ENCODE results near the gene SEC61A1.

The SEC61A1 gene

DNA sequence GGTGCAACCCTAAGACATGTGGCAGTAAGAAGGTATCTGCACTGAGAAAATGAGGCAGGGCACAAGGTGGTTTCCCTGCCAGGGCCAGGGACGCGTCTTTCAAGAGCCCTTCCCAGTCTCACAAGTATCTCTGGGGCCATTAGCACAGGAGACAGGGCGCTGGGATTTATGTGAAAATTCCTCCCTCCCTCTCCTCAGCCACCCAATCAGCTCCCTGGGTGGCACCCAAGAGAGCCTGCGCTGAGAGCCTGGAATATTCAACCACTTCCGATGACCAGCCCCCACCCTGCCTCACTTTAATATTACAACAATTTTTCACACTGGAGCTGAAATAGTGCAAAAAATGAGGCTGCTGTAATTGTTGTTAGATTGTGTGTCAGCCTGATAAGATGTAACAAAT, 26.1 kb downstream of the SEC61A1 start:
- no peak for DNase-seq

DNA sequence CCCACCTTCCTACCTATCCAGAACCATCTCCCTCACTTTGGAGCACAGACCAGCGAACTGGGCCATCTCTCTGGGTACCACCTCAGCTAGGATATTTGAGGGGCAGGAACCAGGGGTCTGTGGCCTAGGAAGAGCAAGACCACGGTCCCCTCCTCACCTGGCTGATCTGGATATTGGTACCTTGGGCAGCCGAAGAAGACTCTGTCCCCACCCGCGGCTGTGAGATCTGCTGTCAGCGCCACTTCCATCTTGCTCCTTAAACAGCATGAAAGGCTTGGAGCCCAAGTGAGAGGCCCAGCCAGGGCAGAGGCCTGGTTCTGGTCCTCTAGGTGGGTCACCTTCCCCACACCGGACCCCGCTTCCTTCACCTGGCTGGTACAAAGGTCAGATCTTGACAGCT, 26.6 kb downstream of the SEC61A1 start:
- no peak for DNase-seq

DNA sequence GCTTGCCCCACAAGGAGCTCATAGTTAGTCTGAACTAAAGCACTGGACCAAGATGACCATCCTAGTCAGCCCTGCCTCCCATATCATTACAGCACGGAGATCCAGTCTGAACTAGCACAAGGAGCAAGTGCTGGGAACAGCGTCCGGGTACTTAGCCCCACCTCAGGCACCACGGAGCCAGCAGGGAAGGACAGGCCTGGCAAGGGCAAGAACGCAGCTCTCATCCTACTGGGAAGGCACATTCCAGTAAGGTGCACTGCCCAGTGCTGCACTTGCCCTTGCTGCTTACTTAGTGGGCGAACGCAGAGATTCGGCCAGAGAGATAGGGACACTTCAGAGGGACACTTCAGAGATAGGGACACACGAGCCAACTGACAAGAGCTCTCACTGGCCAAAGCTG, 27.6 kb downstream of the SEC61A1 start:
- DNase-seq: no peak

DNA sequence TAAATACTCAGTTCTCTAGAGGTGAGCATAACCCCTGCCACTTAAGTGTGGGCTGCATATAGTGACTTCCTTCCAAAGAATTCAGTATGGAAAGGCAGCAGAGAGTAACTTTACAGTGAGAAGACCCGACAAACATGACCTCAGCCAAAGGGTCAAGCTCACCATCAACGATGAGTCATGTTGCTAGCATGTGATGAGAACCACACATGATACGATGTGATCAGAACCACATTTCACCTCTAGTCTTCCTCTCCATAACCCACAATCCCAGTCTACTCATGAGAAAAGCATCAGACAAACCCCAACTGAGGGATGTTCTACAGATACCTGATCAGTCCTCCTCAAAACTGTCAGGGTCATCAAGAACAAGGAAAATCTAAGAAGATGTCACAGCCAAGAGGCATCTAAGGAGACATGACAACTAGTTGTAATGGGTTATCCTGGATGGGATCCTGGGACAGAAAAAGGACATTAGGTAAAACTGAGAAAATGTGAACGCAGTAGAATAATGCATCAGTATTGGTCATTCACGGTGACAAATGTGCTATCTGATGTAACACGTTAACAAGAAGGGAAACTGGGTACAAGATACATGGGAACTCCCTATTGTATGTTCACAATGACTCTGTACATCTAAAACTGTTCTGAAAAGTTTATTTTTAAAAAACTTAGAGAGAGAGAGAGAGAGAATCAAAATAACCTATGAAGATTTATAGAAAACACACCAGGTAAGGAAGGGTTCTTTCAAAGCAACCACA, 28.3 kb downstream of the SEC61A1 start:
- no peak for DNase-seq

DNA sequence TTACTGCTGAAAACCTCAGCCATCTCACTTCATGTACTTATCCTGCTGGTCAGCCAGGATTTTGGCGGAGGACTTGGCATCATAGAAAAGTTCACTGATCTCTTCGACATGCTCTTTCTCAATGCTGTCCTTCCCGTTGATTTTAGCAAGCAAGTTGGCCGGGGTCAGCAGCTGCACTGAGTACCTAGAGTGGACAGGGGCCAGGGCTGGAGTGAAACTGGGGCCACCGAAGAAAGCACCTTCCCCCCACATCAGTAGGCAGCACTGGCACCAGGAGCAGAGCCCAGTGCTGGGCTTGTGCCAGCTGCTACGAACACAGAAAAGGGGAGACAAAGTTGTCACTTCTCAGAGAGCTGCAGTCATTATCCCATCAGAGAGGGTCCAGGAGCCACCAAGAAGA, 29.0 kb downstream of the SEC61A1 start:
- DNase-seq: no peak

DNA sequence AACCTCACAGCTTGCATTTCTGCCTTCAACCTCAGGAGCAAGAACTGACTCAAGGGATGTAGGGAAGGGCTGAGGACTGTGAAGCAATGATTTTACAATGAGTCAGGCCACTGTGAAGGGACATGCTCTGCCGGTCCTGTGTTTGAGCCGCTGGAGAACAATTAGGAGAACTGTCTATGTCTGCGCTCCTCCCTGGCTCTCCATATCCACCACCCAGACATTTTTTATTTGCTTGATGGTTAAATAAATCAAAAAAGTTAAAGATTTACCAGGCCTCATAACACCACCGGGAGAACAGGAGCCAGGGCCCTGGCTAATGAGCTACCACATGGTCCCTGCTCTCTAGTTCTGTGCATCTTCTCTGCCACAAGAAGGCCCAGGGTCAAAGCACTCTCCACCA, 29.6 kb downstream of the SEC61A1 start:
- DNase-seq: no peak

DNA sequence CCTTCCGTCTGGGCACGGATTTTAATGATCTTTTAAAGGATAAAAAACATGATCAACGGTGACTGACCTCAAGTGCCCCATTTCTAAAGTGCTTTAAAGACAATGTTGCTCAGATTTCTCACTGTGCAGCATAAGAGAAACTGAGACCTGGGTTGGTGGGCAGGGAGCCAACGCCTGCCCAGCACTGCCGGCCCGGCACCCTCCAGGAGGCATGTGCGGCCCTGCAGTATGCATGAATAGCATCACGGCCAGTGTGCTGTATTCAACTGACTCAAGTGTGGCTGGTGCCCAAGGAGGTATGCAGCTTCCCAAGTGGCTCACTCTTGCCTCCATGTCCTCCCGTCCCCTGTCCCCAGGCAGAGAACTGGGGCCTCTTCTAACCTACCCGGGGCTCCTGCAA, 30.3 kb downstream of the SEC61A1 start:
- no peak for DNase-seq

DNA sequence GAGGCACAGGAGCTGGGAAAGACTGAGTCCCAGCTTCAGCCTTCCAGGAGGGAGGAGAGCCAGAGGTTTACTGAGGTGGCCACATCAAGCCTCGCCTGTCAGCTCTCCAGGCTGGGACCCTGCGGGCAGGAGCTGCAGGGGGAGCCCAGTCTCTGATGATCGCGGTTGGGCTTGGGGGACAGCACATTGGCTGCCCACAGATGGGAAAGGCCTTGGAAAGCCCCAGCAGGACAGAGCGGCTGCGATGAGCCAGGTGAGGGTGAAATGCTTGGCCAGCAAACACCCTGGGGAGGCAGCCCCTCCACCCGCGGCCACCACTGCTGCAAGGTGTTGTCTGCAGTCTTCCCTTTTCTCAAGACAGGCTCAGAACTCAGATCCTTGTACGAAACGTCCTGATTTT, 31.2 kb downstream of the SEC61A1 start:
- DNase-seq: no peak

DNA sequence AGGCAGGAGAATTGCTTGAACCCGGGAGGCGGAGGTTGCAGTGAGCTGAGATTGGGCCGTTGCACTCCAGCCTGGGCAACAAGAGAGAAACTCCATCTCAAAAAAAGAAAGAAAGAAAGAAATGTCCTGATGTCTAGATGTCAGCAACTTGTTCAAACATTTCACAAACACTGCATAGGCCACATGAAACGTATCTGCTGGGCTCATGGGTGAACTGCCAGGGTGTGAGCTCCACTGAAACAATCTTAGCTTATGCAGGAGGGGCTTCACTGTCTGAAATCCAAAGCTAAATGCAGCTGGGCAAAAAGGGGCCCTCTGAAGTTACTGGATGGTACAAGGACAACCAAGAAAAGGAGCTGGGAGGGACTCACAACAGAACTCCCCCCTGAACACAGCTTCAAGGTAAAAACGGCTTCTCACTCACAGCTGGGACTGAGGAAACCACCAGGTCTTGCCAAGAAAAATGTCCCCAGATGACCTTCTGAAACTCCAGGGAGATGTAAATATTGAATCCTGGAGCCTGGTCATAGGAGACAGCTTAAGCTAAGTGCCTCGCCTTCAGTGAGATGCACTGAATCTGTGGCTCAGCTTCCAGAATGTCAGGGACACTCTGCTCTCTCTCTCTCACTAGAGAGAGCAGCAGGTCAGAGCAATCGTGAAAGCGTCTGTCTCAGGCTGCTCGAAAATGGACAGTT, 31.9 kb downstream of the SEC61A1 start:
- DNase-seq: no peak

DNA sequence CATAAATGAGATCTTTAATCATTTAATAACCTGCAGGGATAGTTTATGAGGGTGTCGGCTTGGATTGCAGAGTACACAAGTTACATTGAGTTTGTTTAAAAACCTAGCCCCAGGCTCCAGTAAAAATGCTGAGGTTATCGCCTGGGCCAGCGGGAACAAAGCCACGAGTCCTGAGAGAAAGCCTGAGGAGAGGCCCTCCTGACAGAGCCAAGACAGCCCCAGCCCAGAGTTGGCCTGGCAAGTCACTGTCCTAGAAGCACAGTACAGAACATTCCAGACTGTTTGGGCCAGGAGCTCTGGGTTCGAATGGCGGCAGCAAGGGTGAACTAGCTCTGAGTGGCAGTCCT, 32.4 kb downstream of the SEC61A1 start:
- DNase-seq: no peak

DNA sequence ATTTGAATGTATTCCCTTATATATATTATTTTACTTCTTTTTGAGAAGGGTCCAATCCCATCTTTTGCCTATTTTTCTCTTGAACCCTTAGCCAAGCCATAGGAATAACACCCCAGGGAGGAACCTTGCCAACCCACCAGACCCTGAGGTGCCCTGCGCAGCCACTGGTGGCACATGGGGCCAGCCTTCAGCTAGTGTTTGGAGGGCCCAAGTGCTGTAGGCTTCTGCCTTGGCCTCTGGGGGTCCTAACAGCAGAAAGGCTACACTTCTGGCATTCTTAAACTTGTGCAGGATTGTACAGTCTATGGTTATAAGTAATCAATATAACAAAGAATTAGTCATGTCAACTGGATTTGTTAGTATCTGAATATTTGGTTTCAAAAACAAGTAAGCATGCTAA, 36.9 kb downstream of the SEC61A1 start:
- DNase-seq: no peak

DNA sequence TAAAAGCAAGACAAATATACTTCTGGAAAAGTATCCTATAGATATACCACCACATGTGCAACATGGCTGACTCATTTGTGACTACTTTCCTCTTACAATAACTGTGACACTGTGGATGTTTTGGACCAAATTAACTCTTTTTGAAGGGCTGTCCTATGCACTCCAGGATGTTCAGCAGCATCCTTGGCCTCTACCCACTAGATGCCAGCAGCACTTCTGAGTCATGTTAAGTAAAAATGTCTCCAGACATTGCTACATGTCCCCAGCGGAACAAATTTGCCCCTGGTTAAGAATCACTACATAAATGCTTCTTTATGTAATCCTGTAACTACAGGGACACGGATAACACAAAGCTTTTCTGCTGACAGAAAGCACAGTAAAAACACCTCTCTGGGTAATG, 39.3 kb downstream of the SEC61A1 start:
- DNase-seq: no peak

DNA sequence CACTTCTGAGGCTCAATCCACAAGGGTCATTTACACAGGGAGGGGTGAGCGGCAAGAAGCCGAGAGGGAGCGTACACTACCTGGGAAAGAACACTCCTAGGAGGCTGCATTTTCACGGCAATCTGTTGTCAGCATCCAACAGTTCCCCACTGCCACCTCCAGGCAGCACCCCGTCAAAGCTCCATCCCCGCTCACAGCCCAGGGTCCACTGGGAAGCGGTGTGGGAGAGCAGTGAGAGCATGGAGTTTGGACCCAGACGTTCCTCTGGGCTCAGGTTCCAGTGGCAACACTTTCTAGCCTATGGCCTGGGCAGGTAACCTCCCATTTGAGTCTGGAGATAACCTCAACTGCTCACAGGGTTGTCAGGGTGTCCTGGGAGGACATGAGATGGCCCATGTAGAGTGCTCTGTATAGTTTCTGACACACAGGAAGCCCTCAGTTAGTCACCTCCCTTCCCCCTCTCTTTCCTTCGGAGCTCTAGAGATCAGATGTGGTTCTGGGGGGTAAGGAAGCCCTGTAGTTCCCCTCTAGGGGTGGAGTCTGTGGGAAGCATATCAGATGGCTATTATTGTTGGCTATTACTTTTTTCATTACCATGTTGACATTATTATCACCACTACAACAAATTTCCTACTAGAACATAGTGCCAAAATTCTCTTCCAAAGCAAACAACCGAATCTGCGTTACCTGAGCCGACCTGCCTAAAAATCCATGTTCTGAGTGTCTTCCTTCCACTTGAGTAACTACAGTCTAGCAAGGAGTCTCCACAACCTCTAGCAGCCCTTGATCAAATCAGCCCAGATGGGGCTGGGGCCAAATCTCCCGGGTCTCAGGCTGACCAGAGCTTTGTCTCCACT, 42.3 kb downstream of the SEC61A1 start:
- no peak for DNase-seq

DNA sequence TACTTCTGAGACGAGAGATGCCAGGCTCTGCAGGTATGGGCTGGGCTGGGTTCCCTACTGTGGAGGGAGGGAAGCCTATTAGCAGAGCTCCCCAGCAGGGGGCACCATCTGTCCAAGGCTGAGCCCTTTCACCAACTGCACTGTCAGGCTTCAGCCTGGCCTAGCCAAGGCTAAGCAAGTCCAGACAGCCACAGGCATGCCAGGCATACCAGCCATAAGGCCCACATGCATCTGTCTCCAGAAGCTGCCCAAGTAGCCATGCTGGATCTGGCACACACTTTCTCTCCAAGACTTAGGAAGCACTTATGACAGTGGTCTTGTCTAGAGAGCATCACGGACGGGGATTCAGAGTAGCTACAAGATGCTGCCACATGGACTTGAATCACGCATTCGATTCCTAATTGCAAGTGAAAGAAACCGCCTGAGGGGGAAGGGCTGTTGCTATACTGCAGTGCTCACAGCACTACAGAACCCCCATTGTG, 43.0 kb downstream of the SEC61A1 start:
- peak; percentile 74 for DNase-seq

DNA sequence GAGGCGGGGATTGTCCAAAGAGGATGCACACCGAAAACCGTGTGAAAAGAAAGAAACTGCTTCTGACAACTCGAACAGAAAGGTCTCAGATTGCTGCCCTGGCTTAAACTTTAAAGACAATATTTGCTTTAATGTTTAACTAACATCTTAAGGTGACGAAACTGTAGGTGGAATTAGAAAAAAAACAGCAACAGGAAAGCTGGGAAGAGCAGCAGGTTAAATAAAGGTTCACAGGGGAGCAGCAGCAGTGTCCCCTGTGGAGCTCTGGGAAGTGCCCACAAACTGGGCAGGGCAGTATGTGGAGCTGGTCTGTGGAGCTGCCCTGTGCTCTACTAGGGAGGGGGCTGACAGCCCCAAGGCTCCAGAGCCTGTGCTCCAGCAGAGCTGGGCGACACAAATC, 46.0 kb downstream of the SEC61A1 start:
- DNase-seq: no peak

DNA sequence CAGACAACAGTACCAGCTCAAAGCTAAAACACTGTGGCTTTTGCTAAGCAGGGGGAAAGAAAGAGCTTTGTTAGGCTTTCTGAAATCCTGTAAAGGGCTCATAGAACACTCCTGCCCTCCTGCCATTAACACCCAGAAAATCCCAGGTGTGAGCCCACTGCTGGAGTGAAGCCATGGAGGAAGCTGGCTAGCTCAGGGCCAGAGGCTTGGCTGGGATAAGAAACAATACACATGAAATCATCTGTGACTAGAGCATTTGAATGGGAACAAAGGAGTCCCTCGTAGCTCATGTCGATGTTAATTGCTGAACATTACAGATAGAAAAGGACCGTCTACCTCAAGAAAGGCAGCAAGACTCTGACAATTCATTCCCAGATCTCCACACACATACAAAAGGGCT, 47.9 kb downstream of the SEC61A1 start:
- no peak for DNase-seq

DNA sequence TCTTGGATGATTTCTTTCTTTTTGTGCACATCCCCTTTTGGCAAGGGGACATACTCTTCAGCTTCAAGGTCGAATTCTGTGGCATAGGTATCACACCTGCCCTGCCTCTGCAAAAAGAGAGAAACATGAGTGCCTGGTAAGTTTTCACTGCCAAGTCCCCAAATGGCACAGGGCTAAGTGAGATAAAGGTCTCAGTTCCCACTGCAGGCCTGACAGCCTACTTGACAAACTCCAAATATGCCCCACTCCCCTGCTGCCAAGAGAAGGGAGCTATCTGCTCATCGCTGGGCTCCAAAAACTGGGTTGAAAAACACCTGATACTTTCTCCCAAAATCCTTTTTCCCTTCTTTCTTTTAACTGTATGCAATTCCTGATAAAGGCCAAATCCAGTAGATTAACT, 48.4 kb downstream of the SEC61A1 start:
- no peak for DNase-seq

DNA sequence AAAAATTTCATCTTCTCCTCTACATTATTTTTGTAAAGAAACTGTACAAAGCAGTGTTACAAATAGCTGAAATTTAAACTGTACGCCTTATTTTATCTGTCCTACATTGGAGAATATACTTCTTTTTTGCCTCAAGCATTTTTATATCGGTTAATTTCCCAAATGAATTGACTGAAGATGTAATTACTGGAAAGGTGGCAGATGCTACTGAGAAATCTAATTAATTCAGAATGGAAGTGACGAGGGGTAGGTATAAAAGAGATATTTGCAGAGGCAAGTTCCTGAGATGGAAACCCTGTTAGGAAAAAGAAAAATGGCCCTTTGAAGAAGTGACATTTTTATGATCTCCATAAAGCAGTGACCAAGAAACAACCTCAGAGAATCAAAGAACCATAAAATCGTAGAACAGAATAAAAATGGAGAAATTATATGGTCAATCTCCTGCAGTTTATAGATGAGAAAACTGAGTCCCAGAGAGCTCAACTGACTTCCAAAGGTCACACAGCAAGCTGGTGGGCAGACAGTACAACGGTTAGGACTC, 51.0 kb downstream of the SEC61A1 start:
- DNase-seq: no peak

DNA sequence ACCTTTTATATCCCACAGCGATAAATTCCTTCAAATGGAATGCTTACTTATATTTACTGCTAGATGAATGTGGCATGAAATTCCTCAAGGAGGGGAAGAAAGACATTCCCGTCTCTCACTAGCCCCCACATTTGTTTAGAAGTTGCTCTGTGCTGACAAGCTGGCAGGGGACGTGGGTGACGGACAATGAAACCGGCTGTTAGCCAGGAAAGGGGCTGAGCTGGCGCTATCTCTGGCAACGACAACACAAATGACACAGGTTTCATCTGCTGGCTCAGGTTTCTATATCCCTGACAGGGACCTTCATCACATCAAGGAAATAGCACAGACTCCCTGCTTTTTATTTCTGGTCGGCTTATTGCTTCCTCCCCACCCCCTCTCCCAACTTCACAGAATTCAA, 55.6 kb downstream of the SEC61A1 start:
- DNase-seq: no peak

DNA sequence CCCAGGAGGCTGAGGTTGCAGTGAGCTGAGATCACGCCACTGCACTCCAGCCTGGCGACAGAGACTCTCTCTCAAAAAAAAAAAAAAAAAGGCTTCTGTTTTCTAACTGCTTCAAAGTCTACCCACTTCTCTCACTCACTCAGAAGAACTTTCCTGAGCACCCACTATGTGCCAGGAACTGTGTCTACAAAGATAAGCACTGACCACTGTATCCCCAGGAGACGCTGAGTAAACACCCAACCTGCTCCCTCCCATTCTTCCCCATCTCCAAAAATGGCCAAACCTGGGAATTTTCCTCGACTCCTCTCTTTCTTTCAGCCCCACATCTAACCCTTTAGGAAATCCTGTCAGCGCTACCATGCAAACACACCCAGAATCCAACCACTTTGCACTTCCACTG, 58.9 kb downstream of the SEC61A1 start:
- no peak for DNase-seq

DNA sequence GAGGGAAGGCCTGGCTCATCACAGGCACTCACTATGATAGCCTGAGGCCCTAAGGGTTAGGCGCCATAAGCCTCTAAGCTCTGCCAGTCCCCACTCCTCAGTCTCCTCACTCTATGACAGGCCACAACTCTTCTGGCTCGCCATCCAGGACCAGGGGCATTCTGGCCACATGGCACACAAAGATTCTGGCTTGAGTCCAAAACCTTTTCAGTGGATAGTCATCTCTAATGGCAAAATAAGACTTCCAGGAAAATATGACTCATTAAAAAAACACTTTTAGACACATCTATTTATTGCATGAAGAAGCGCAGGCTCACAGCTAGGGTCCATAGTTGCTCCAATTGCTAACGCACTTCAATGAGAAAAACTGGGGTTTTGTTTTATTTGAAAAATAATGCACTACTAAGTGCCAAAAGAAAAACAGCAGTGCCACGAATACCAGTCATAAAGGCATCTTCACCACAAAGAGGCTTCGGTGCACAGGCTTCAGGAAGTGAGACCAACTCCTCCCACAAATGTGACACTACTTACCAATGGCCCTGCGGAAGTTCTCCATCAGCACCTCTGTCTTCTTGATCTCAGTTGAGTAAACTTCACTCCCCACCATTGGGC, 60.2 kb downstream of the SEC61A1 start:
- no peak for DNase-seq

DNA sequence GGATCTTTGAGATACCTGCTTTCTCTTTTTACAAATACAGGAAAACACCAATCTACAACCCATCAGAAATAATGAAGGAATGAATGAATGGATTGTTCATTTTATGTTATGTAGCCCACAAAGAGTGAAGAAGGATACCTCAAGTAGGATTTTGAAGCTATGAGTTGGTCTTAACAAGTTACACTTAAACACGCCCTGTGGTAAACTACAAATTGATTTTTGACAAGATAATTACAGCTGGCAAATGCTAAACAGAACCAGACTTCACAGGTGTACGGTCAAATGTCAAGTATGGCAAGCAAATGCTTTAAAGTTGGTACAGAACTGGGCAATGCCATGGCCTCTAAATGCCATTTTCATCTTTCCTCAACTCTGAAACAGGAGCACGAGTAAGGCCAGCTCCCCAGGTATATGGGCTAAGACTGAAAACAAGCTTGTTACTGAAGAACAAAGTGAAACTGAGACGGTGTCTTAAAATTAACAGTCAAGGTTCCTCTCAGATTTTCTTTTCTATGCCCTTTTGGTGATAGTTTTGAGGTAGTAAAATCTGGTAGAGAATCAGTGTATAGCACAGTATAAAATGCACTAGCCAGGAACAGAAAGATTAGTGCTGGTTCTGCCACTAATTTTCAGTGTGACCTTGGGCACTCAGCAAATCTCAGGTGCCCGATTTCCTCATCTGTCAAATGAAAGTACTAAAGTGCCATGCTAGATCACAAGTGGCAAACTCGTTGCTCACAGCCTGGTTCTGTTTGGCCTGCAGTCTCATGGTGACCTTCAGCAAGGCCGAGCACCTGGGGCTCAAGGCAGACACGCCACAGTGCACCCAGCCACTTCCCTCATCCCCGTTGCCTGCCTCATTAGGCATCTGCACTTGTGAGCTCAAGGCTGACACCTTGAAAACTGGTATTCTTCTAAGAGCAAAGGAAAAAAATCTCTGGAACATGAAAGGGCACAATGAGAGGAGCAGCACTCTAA, 61.9 kb downstream of the SEC61A1 start:
- no peak for DNase-seq

All from activated naive CD4-positive, alpha-beta T cell treated with anti-CD3 and anti-CD28 coated beads, Interleukin-2, amount 50 U/mL, for 16 hours (primary cell).